GM12873 (cell line): ENCODE data around the gene AKAP9.

ENCODE experiments used
- CTCF ChIP-seq: IDR thresholded peaks from 2 replicates; pipeline ENCODE4 v1.5.1; 2012; ENCODE audit warnings: low read depth, mild to moderate bottlenecking, moderate library complexity, low read length, control low read depth; ENCODE audit not compliant: insufficient read depth; ENCODE audit errors: missing control alignments

The AKAP9 gene

GRCh38 chr7:91922857-91923256, 17.8 kb upstream of the AKAP9 start:
- TF ChIP-seq CTCF: no peak

DNA sequence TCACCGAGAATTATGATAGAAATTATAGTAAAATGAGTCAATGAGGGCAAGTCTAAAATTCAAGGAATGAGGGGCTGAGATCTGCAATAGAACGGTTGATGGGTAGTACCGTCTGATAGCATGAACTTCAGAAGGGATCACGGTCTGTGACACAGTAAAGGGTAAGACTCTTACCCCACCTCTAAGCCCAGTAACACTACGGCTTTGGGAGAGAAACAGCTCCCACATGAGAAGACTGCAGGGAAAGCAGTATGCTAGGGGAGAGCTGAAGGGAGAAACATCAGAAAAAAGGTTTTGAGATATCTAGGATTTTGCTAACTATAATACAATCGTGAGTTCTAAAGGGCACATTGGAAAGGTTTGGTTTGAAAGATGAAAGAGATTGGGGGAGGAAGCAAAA, 12.8 kb upstream of the AKAP9 start:
- TF ChIP-seq CTCF: no peak

DNA sequence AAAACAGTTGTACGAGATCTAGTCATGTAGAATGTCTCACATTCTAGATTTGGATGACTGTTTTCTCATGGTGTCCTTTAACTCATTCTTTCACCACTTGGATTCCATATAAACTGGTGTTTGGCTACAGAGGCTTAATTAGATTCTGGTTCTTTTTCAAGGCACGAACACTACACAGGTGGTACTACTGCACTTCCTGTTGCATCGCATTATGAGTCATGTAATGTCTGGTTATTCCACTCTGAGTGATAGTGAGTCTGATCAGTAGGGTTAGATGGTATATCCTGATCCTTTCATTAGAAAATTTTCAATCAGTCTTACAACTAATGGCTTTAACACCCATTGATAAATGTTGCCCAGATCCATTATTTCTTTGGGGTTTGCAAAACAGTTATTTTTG, 11.2 kb upstream of the AKAP9 start:
- no peak for TF ChIP-seq CTCF

DNA sequence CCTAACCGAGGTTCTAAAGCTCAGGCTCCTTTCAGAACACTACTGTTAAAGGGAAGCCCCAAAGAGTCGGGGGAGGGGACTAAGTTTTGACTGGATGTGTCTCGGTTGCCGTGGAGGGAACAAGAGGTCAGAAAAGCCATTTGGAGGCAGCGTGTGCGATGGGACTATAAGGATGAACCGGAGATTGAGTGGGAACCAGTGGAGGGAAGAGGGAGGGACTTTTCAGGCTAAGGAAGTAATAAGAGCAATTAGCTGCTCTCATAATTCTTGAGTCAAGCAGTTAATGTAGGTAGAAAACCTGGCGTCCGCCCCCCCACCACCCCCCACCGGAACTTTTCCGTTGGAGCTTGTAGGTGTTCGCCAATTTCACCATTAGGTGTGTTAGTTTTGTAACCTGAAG, 491 bp upstream of the AKAP9 start:
- no peak for TF ChIP-seq CTCF

DNA sequence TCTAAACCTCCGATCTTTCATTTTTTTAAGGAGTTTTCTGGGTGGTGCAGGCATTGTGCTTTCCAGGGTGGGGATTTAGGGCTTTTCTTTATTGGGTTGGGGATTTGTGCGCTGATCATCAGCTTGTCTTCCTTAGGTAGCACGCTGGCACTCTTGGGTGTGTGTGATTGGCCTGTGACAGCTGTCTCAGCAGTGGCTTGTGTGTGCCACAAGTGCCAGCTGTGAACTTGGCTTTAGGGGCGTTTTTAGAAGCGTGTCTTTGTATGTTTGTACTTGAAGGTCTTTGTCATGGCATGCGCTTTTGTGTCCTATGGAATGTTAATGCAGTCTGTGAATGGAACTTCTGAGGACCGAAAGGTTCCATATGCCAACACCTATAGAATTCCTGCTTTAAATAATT, 788 bp downstream of the AKAP9 start:
- TF ChIP-seq CTCF: no peak

GRCh38 chr7:91942312-91942711, 1.6 kb downstream of the AKAP9 start:
- no peak for TF ChIP-seq CTCF

- TF ChIP-seq CTCF: no peak
Observed at GRCh38 chr7:91945476-91945875, 4.8 kb downstream of the AKAP9 start.

GRCh38 chr7:91946549-91946948, 5.9 kb downstream of the AKAP9 start:
- no peak for TF ChIP-seq CTCF
